GM21576 (cell line): ENCODE data around the gene SPIRE1.
"Not testable (repeated sequence)": the region's sequence is repeated elsewhere in the genome, so short reads cannot be mapped to it uniquely, and the experiment has no call there.

Source experiments
- ATAC-seq: cut with Tn5 transposase; IDR thresholded peaks from one replicate; pipeline ENCODE4 v1.9.1; 2021; ENCODE audit warnings: mild to moderate bottlenecking, moderate library complexity; ENCODE audit not compliant: unreplicated experiment

Gene SPIRE1

GRCh38 chr18:12599966-12600365, 57.9 kb downstream of the SPIRE1 start:
- no peak for ATAC-seq

GRCh38 chr18:12599543-12599942, 58.4 kb downstream of the SPIRE1 start:
- ATAC-seq: no peak

- ATAC-seq: no peak
Measured at GRCh38 chr18:12598181-12598930, 59.6 kb downstream of the SPIRE1 start.

- ATAC-seq: no peak
Measured at GRCh38 chr18:12597760-12598159, 60.1 kb downstream of the SPIRE1 start.

GRCh38 chr18:12595571-12596255, 62.2 kb downstream of the SPIRE1 start:
- ATAC-seq: no peak

GRCh38 chr18:12593866-12594265, 64.0 kb downstream of the SPIRE1 start:
- ATAC-seq: no peak

GRCh38 chr18:12592597-12593127, 65.2 kb downstream of the SPIRE1 start:
- ATAC-seq: no peak

GRCh38 chr18:12589448-12589847, 68.5 kb downstream of the SPIRE1 start:
- no peak for ATAC-seq

GRCh38 chr18:12586956-12587355, 71.0 kb downstream of the SPIRE1 start:
- no peak for ATAC-seq

GRCh38 chr18:12585218-12585617, 72.7 kb downstream of the SPIRE1 start:
- no peak for ATAC-seq

- ATAC-seq: no peak
Measured at GRCh38 chr18:12580630-12581342, 77.1 kb downstream of the SPIRE1 start.

- no peak for ATAC-seq
Measured at GRCh38 chr18:12579775-12580174, 78.1 kb downstream of the SPIRE1 start.

- no peak for ATAC-seq
Measured at GRCh38 chr18:12577848-12578247, 80.1 kb downstream of the SPIRE1 start.

GRCh38 chr18:12574494-12575185, 83.3 kb downstream of the SPIRE1 start:
- no peak for ATAC-seq

GRCh38 chr18:12571630-12572029, 86.3 kb downstream of the SPIRE1 start:
- ATAC-seq: no peak

GRCh38 chr18:12569791-12570190, 88.1 kb downstream of the SPIRE1 start:
- ATAC-seq: no peak

- no peak for ATAC-seq
Measured at GRCh38 chr18:12567849-12568248, 90.1 kb downstream of the SPIRE1 start.

- no peak for ATAC-seq
Measured at GRCh38 chr18:12564861-12565260, 93.0 kb downstream of the SPIRE1 start.

GRCh38 chr18:12564378-12564777, 93.5 kb downstream of the SPIRE1 start:
- ATAC-seq: no peak

- ATAC-seq: not testable (repeated sequence)
Measured at GRCh38 chr18:12560600-12560999, 97.3 kb downstream of the SPIRE1 start.

- no peak for ATAC-seq
Measured at GRCh38 chr18:12559319-12559718, 98.6 kb downstream of the SPIRE1 start.
